ENCODE measurements around the gene KCMF1. TPM values are rescaled to one million over a fixed set of nuclear protein-coding genes. Genes with fewer than 3 reads are reported as not detected.

Gene KCMF1
- total and polyA plus RNA-seq, 7 donors = 35.7 to 73.1 (median 44.6) TPM

DNA sequence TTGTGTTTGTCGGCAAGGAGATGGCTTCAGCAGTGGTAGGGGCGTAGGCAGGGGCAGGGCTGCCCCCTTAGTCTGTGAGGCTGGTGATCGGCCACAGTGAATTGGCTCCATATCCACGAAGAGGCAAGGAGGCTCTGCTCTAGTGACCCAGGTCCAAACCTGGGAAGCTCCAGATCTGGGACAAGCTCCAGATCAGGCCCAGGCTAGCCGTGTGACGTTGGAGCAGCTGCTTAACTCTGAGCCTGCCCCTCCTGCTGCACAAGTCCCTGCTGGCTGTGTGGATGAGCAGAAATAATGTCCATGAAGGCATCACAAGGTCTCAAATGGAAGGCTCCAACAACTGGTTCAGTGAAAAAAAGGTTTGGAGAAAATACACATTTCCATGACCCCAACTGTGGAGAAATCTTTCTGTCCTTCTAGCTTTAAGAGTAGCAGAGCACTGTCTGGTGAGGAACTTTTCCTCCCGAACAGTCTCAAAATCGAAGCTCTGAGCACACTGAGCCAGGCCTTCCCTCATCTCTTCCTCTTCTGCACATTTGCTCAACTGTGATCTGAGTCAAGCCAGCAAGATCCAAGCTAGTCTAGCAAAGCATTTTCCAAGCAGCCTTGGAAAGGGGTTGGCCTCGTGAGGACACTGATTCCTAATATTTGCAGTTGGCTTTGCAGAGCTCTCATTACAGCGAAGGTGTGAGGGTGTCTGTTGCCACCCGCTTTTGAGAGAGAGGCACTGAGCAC, 95.2 kb downstream of the KCMF1 start:
- H3K36me3 ChIP-seq = no peaks in the 10 kb centered on the region
- peaks cover 0 to 13% (median 9%) of the 10 kb centered on the region in 4 donors for H3K4me1 ChIP-seq
- 82 to 84% methylated on average over 11 of the region's 11 CpGs for WGBS, 2 donors
- TF ChIP-seq, protein P1, sequence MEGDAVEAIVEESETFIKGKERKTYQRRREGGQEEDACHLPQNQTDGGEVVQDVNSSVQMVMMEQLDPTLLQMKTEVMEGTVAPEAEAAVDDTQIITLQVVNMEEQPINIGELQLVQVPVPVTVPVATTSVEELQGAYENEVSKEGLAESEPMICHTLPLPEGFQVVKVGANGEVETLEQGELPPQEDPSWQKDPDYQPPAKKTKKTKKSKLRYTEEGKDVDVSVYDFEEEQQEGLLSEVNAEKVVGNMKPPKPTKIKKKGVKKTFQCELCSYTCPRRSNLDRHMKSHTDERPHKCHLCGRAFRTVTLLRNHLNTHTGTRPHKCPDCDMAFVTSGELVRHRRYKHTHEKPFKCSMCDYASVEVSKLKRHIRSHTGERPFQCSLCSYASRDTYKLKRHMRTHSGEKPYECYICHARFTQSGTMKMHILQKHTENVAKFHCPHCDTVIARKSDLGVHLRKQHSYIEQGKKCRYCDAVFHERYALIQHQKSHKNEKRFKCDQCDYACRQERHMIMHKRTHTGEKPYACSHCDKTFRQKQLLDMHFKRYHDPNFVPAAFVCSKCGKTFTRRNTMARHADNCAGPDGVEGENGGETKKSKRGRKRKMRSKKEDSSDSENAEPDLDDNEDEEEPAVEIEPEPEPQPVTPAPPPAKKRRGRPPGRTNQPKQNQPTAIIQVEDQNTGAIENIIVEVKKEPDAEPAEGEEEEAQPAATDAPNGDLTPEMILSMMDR (IDR thresholded peaks at IDR 0.05) = no peak
- TF ChIP-seq POLR2AphosphoS5 (IDR thresholded peaks at IDR 0.05) (no peak), POLR2A (IDR thresholded peaks at IDR 0.05) (no peak), EP300 (IDR thresholded peaks at IDR 0.05) (no peak)
- H3K27ac ChIP-seq = no peak overlapping the region
- peaks cover 0 to 5% (median 0%) of the 10 kb centered on the region in 3 donors for H3K27me3 ChIP-seq
- intact Hi-C loops (cut with DNase I) = loop anchor here (1.0 to 2.0 kb wide), 2 partner anchors 67 to 234 kb away; partner anchors contain the start of gene TCF7L1
- H3K9me3 ChIP-seq = no peaks in the 10 kb centered on the region
- H3K4me3 ChIP-seq = no peak overlapping the region
- DNase-seq = no peak

GRCh38 chr2:85066874-85067351, 96.0 kb downstream of the KCMF1 start:
- Histone ChIP-seq H3K9me3 (no peaks in the 10 kb centered on the region), H3K27me3 (peaks cover 0 to 5% (median 0%) of the 10 kb centered on the region in 3 donors), H3K27ac (peak overlapping the region in 1 of 4 donors; percentile 31), H3K4me1 (peaks cover 0 to 13% (median 9%) of the 10 kb centered on the region in 4 donors), H3K4me3 (peak overlapping the region; percentile 15 to 44 (median 34)), H3K36me3 (no peaks in the 10 kb centered on the region)
- 5 to 7% methylated on average over 19 of the region's 19 CpGs for WGBS, 2 donors
- intact Hi-C loops (cut with DNase I) = loop anchor here (1.0 to 2.0 kb wide), 2 partner anchors 66 to 233 kb away; partner anchors contain the start of gene TCF7L1
- TF ChIP-seq, protein P1 (IDR thresholded peaks at IDR 0.05) = peak; percentile 53 to 86 (median 78)
- no peak for TF ChIP-seq POLR2AphosphoS5 (IDR thresholded peaks at IDR 0.05)
- DNase-seq = peak; percentile 88

- intact Hi-C loops (cut with DNase I) = no loop called here
- Histone ChIP-seq H3K9me3 (no peaks in the 10 kb centered on the region), H3K36me3 (no peaks in the 10 kb centered on the region), H3K4me3 (no peak overlapping the region), H3K4me1 (peaks cover 0 to 13% (median 9%) of the 10 kb centered on the region in 4 donors), H3K27me3 (no peaks in the 10 kb centered on the region), H3K27ac (no peak overlapping the region)
- DNase-seq = no peak
- TF ChIP-seq EP300 (IDR thresholded peaks at IDR 0.05) (no peak), POLR2AphosphoS5 (IDR thresholded peaks at IDR 0.05) (no peak)
- WGBS, 2 donors = 82 to 86% methylated on average over 3 of the region's 3 CpGs
These were observed 100.1 kb downstream of the KCMF1 start for GRCh38 chr2:85071096-85071495.

DNA sequence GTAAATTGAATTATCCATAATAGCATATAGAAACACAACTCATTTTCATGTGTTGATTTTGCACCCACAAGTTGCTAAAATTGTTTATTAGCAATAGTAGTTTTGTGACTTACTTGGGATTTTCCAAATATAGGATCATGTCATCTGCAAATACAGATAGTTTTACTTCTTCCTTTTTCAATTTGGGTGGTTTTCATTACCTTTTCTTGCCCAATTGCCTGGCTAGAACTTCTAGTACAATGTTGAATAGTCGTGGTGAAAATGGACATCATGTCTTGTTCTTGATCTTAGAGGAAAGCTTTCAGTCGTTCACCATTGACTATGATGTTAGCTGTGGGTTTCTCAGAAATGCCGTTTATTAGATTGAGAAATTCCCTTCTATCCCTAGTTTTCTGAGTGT, 102.1 kb downstream of the KCMF1 start:
- TF ChIP-seq POLR2AphosphoS5 (IDR thresholded peaks at IDR 0.05) = no peak
- TF ChIP-seq EP300 (IDR thresholded peaks at IDR 0.05) = peak in 1 of 4 donors; percentile 30
- WGBS, 2 donors = 84 to 85% methylated on average over 3 of the region's 3 CpGs
- no peaks in the 10 kb centered on the region for H3K27me3 ChIP-seq

DNA sequence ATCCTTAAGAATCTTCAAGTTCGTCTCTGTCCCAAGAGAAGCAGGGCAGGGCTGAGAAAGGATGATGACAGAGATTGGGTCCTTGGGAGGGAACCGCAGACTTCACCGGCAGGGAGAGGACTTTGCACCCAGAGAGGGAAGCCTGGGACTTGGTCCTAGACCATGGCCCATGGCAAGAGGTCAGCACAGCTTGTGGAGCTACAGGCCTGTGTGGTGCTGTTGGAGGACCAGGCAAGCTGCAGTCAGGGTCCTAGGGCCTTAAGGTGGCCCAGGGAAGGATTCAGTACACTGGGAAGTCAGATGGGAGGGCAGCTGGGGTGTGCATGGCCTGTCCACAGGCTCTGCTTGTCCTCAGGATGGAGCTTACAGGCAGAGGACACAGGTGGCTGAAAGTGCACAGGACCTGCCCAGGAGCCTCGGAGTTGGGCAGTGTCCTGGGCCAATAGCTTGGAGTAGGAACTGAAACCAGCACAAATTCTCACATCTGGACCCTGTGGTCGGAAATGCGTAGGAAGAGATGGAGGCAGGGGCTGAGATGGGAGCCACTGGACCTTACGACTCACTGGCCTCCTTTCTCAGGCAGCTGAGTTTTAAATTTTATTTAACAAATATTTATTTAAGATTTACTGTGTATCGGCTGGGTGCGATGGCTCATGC, 105.8 kb downstream of the KCMF1 start:
- 67 to 77% methylated on average over 9 of the region's 9 CpGs for WGBS, 2 donors
- Histone ChIP-seq H3K4me3 (no peak overlapping the region), H3K27me3 (no peaks in the 10 kb centered on the region), H3K9me3 (peaks cover 0 to 2% (median under 1%) of the 10 kb centered on the region in 4 donors), H3K36me3 (no peaks in the 10 kb centered on the region), H3K27ac (no peak overlapping the region), H3K4me1 (no peaks in the 10 kb centered on the region)
- DNase-seq = no peak
- intact Hi-C loops (cut with DNase I) = no loop called here
- TF ChIP-seq, protein P1 (IDR thresholded peaks at IDR 0.05) = no peak
- TF ChIP-seq POLR2A (IDR thresholded peaks at IDR 0.05) = no peak
- no peak for TF ChIP-seq EP300 (IDR thresholded peaks at IDR 0.05)
- no peak for TF ChIP-seq POLR2AphosphoS5 (IDR thresholded peaks at IDR 0.05)

More for the DNA sequence above, 102.1 kb downstream of the KCMF1 start:
- no peak for DNase-seq
- Histone ChIP-seq H3K4me1 (no peaks in the 10 kb centered on the region), H3K4me3 (no peak overlapping the region), H3K36me3 (no peaks in the 10 kb centered on the region), H3K9me3 (no peaks in the 10 kb centered on the region), H3K27ac (no peak overlapping the region)
- intact Hi-C loops (cut with DNase I) = no loop called here

All from sigmoid colon (tissue), 7 donors.